ENCODE data around the gene HHLA2. TPM values are rescaled to one million over a fixed set of nuclear protein-coding genes. Genes with fewer than 3 reads are reported as not detected.

The HHLA2 gene
- total and polyA plus RNA-seq, 2 experiments from 2014 or later, result not detected

DNA sequence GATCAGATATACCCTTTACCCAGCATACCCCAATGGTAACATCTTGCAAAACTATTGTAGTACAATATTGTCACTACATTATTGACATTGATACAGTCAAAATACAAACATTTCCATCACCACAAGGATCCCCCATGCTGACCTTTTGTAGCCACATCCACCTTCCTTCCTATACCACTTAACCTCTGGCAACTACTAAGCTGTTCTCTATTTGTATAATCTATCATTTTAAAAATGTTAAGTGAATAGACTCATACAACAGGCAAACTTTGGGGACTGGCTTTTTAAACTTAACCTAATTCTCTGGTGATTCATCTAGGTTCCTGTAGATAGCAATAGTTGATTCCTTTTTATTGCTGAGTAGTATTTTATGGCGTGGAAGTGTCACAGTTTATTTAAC, 44.5 kb upstream of the HHLA2 start:
- DNase-seq (ENCODE audit: low spot score), result no peak
- Mint-ChIP-seq H3K27ac (no peak overlapping the region), H3K4me3 (no peak overlapping the region), H3K36me3 (ENCODE audit: low read depth) (peaks cover under 1% of the 10 kb centered on the region; the same call in 1 of the 3 replicates), H3K9me3 (peaks cover 1% of the 10 kb centered on the region; the same call in 2 of the 3 replicates), H3K27me3 (ENCODE audit: insufficient read depth, low read depth, poor library complexity) (no peaks in the 10 kb centered on the region), H3K4me1 (no peaks in the 10 kb centered on the region)
- Histone ChIP-seq H3K4me3 (no peak overlapping the region), H3K4me2 (no peak overlapping the region), H3K79me2 (replicated peaks; ENCODE audit: insufficient read depth) (no peaks in the 10 kb centered on the region), H3F3A (replicated peaks; ENCODE audit: low read depth) (no peaks in the 10 kb centered on the region), H2AFZ (no peak overlapping the region), H3K36me3 (ENCODE audit: insufficient read depth) (no peaks in the 10 kb centered on the region), H3K27ac (ENCODE audit: low read depth) (no peak overlapping the region), H3K4me1 (ENCODE audit: insufficient read depth) (no peaks in the 10 kb centered on the region), H4K20me1 (replicated peaks; ENCODE audit: insufficient read depth) (no peaks in the 10 kb centered on the region), H3K9me2 (ENCODE audit: insufficient read depth) (0 out of 2 replicates have a peak, but pooled peaks cover 5% of the 10 kb centered on the region), H3K27me3 (ENCODE audit: insufficient read depth) (no peaks in the 10 kb centered on the region)
- TF ChIP-seq, protein P1, sequence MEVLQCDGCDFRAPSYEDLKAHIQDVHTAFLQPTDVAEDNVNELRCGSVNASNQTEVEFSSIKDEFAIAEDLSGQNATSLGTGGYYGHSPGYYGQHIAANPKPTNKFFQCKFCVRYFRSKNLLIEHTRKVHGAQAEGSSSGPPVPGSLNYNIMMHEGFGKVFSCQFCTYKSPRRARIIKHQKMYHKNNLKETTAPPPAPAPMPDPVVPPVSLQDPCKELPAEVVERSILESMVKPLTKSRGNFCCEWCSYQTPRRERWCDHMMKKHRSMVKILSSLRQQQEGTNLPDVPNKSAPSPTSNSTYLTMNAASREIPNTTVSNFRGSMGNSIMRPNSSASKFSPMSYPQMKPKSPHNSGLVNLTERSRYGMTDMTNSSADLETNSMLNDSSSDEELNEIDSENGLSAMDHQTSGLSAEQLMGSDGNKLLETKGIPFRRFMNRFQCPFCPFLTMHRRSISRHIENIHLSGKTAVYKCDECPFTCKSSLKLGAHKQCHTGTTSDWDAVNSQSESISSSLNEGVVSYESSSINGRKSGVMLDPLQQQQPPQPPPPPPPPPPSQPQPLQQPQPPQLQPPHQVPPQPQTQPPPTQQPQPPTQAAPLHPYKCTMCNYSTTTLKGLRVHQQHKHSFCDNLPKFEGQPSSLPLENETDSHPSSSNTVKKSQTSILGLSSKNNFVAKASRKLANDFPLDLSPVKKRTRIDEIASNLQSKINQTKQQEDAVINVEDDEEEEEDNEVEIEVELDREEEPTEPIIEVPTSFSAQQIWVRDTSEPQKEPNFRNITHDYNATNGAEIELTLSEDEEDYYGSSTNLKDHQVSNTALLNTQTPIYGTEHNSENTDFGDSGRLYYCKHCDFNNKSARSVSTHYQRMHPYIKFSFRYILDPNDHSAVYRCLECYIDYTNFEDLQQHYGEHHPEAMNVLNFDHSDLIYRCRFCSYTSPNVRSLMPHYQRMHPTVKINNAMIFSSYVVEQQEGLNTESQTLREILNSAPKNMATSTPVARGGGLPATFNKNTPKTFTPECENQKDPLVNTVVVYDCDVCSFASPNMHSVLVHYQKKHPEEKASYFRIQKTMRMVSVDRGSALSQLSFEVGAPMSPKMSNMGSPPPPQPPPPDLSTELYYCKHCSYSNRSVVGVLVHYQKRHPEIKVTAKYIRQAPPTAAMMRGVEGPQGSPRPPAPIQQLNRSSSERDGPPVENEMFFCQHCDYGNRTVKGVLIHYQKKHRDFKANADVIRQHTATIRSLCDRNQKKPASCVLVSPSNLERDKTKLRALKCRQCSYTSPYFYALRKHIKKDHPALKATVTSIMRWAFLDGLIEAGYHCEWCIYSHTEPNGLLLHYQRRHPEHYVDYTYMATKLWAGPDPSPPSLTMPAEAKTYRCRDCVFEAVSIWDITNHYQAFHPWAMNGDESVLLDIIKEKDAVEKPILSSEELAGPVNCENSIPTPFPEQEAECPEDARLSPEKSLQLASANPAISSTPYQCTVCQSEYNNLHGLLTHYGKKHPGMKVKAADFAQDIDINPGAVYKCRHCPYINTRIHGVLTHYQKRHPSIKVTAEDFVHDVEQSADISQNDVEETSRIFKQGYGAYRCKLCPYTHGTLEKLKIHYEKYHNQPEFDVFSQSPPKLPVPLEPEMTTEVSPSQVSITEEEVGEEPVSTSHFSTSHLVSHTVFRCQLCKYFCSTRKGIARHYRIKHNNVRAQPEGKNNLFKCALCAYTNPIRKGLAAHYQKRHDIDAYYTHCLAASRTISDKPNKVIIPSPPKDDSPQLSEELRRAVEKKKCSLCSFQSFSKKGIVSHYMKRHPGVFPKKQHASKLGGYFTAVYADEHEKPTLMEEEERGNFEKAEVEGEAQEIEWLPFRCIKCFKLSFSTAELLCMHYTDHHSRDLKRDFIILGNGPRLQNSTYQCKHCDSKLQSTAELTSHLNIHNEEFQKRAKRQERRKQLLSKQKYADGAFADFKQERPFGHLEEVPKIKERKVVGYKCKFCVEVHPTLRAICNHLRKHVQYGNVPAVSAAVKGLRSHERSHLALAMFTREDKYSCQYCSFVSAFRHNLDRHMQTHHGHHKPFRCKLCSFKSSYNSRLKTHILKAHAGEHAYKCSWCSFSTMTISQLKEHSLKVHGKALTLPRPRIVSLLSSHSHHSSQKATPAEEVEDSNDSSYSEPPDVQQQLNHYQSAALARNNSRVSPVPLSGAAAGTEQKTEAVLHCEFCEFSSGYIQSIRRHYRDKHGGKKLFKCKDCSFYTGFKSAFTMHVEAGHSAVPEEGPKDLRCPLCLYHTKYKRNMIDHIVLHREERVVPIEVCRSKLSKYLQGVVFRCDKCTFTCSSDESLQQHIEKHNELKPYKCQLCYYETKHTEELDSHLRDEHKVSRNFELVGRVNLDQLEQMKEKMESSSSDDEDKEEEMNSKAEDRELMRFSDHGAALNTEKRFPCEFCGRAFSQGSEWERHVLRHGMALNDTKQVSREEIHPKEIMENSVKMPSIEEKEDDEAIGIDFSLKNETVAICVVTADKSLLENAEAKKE (CRISPR knock-in tag; IDR thresholded peaks at IDR 0.05), result no peak
- TF ChIP-seq EZH2phosphoT487 (IDR thresholded peaks at IDR 0.05; ENCODE audit: unreplicated experiment), result no peak
- TF ChIP-seq, protein P2, sequence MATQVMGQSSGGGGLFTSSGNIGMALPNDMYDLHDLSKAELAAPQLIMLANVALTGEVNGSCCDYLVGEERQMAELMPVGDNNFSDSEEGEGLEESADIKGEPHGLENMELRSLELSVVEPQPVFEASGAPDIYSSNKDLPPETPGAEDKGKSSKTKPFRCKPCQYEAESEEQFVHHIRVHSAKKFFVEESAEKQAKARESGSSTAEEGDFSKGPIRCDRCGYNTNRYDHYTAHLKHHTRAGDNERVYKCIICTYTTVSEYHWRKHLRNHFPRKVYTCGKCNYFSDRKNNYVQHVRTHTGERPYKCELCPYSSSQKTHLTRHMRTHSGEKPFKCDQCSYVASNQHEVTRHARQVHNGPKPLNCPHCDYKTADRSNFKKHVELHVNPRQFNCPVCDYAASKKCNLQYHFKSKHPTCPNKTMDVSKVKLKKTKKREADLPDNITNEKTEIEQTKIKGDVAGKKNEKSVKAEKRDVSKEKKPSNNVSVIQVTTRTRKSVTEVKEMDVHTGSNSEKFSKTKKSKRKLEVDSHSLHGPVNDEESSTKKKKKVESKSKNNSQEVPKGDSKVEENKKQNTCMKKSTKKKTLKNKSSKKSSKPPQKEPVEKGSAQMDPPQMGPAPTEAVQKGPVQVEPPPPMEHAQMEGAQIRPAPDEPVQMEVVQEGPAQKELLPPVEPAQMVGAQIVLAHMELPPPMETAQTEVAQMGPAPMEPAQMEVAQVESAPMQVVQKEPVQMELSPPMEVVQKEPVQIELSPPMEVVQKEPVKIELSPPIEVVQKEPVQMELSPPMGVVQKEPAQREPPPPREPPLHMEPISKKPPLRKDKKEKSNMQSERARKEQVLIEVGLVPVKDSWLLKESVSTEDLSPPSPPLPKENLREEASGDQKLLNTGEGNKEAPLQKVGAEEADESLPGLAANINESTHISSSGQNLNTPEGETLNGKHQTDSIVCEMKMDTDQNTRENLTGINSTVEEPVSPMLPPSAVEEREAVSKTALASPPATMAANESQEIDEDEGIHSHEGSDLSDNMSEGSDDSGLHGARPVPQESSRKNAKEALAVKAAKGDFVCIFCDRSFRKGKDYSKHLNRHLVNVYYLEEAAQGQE (IDR thresholded peaks at IDR 0.05; ENCODE audit: unreplicated experiment), result no peak
- no peak for TF ChIP-seq ZNF114 (CRISPR knock-in tag; IDR thresholded peaks at IDR 0.05)
- TF ChIP-seq NANOG (IDR thresholded peaks at IDR 0.05; ENCODE audit: borderline replicate concordance), result no peak
- TF ChIP-seq EZH2 (IDR thresholded peaks at IDR 0.05; ENCODE audit: low read depth, unreplicated experiment), result no peak
- no peak for TF ChIP-seq CREB1 (CRISPR knock-in tag; IDR thresholded peaks at IDR 0.05; ENCODE audit: low read depth)
- no peak for TF ChIP-seq CTCF (conservative IDR thresholded peaks at IDR 0.05; ENCODE audit: low read depth in 2 of 2)
- no peak for TF ChIP-seq POLR2AphosphoS5 (IDR thresholded peaks at IDR 0.05; ENCODE audit: low read depth)
- no peak for TF ChIP-seq ZNF331 (CRISPR knock-in tag; IDR thresholded peaks at IDR 0.05; ENCODE audit: low read depth)
- TF ChIP-seq JUNB (IDR thresholded peaks at IDR 0.05; ENCODE audit: unreplicated experiment), result no peak
- no peak for TF ChIP-seq ETS1 (IDR thresholded peaks at IDR 0.05)
- TF ChIP-seq STAT1 (IDR thresholded peaks at IDR 0.05; ENCODE audit: unreplicated experiment), result no peak
- ATAC-seq, result no peak

All from GM23338 (cell line).